Right lobe of liver (tissue), 6 donors: Measurements from ENCODE around the gene FADS2. TPM values are rescaled to one million over a fixed set of nuclear protein-coding genes. Genes with fewer than 3 reads are reported as not detected.

Experiments used
- ATAC-seq, 4 donors: fragments of 200-7000 bp; cut with Tn5 transposase; one replicate each; pipeline ENCODE4 v1.9.1; 2020; ENCODE audit warnings: mild to moderate bottlenecking in 4 of 4, moderate library complexity in 4 of 4
- DNase-seq, 3 donors: peaks; one replicate each; pipeline ENCODE4 v3.0.0-alpha.2; 2020
- H3K27ac ChIP-seq, 3 donors: fragments of 200-600 bp; one replicate each; pipeline ENCODE4 v1.8.0; 2022
- H3K27me3 ChIP-seq, 2 donors: fragments of 200-600 bp; one replicate each; pipeline ENCODE4 v1.8.0; 2022
- H3K36me3 ChIP-seq, 4 donors: fragments of 200-600 bp; sonication (generic) in 1 of 4; one replicate each; pipeline versions ENCODE4 v1.5.1 to v1.8.0; 2017 to 2022; ENCODE audit warnings: control low read depth in 1 of 4
- H3K4me1 ChIP-seq, 4 donors: fragments of 200-600 bp; sonication (generic) in 1 of 4; one replicate each; pipeline versions ENCODE4 v1.5.1 to v1.8.0; 2017 to 2022; ENCODE audit warnings: control low read depth in 1 of 4
- H3K4me3 ChIP-seq, 3 donors: fragments of 200-600 bp; one replicate each; pipeline ENCODE4 v1.8.0; 2022
- H3K9me3 ChIP-seq, 4 donors: fragments of 200-600 bp; sonication (generic) in 1 of 4; one replicate each; pipeline versions ENCODE4 v1.5.1 to v1.8.0; 2017 to 2022; ENCODE audit warnings: control low read depth in 1 of 4
- CTCF ChIP-seq, 4 donors: fragments of 200-600 bp in 3 of 4; fragments of 450-650 bp in 1 of 4; IDR thresholded peaks; one replicate each; pipeline versions ENCODE4 v1.5.1 to v1.8.0; 2016 to 2022; ENCODE audit warnings: antibody characterized with exemption in 4 of 4, mild to moderate bottlenecking in 2 of 4
- POLR2A ChIP-seq: fragments of 450-650 bp; IDR thresholded peaks from one replicate; pipeline ENCODE4 v1.6.1; 2017; ENCODE audit warnings: antibody characterized with exemption, mild to moderate bottlenecking
- WGBS: methylation state at CpG from one replicate; pipeline ENCODE4 v1.1.6; 2018; ENCODE audit warnings: low coverage, low lambda C conversion rate; ENCODE audit not compliant: insufficient coverage; ENCODE audit errors: missing lambda C conversion rate; 5-methylcytosine and 5-hydroxymethylcytosine counted together
- intact Hi-C, 2 donors: fragments of 100-400 bp; cut with DNase I; formaldehyde crosslinking; loops; one replicate each; pipeline versions ENCODE4 v1.11.2 to v1.14.1; 2022
- total RNA-seq, 6 experiments: library from RNA; depleted of rRNA in 2 of 6; stranded (reverse); fragments of >200 nt in 2 of 6; fragmentation: NEBNext Ultra II Directional in 3 of 6; extraction: Animal tissue kit (Norgen Biotek cat#: 25700) in 3 of 6; gene quantifications; one replicate each; pipeline versions ENCODE4 v1.1.0 to v1.2.4, GENCODE V29; 2016 to 2023
- donor health status: DM: no; HTN: yes; CAD: no.
- donor health status: DM: no; HTN: no; CAD: no.
- donor health status: DM: no; HTN: no; CAD: no.
- donor health status: DM: no; HTN: yes; CAD: no.
- donor health status: DM: no; HTN: yes; CAD: no.

FADS2 gene
- total RNA-seq, 6 experiments from 2014 or later, result 4.2 to 166 (median 110) TPM

DNA sequence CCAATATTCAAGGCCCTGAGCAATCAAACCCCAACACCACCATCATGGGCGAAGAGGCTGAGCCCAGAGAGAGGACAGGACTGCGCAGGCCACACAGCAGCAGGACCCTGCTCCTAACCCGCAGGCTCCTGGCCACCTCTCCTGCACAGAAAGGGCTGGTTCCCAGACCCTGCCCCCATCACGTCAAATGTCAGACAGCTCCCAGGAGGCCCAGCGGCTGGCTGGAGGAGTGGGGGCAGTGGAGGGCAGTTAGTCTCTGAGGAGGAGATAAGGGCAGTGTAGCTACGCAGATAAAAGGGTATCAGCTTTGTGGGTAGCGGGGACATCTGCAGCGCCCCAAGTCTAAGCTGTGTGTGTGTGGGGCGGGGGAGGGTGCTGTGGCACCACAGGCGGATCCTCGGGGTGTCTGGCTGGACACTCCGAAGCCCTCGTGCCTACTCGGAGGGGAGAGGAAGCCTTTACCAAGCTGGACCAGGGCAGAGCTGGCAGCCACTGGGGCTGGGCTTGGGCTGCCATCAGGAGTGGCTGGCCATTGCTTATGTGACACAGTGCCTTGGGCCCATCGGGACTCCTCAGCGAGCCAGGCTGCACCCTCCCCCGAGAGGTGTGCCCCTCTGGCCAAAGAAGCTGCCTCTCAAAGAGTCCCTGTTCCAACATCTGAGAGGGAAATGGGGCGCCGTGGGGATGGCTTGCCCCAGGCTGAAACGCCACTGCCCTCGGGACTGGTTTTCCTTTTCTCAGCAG lies 41.8 kb downstream of the FADS2 start:
- peaks cover 0 to 4% (median 0%) of the 10 kb centered on the region in 4 donors for H3K36me3 ChIP-seq
- TF ChIP-seq CTCF (IDR thresholded peaks at IDR 0.05), result no peak
- no peak for TF ChIP-seq POLR2A
- ATAC-seq, result no peak
- intact Hi-C loops, result no loop called here
- 43% methylated on average over 4 of the region's 21 CpGs for WGBS
- DNase-seq, result no peak
- no peaks in the 10 kb centered on the region for H3K4me1 ChIP-seq
- no peaks in the 10 kb centered on the region for H3K9me3 ChIP-seq
- H3K27ac ChIP-seq, result no peak overlapping the region
- no peak overlapping the region for H3K4me3 ChIP-seq
- no peaks in the 10 kb centered on the region for H3K27me3 ChIP-seq

DNA sequence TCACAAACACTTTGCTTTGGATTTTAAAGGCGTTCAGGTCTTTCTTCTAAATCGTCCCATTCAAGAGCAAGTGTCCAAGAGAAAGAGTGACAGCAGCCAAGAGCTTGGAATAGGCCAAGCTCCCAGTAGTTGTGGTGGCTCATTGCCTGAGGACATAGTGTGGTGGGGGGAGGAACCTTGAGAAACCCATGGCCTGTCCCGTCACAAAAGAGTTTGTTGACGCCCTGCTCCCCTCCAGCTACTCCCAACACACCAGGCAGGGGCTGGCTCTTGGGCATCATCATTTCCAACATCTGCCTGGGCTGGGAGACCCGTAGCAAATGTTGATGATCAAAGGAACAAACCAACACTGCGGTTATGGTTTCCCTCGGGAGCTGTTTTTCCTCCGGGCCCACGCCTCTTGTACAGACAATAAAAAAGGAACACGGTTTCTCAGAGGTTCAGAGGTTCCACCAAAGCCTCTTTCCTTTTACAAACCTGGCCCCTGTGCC lies 42.5 kb downstream of the FADS2 start:
- Histone ChIP-seq H3K9me3 (no peaks in the 10 kb centered on the region), H3K4me3 (no peak overlapping the region), H3K27ac (no peak overlapping the region), H3K27me3 (no peaks in the 10 kb centered on the region), H3K36me3 (no peaks in the 10 kb centered on the region), H3K4me1 (no peaks in the 10 kb centered on the region)
- 52% methylated on average over 9 of the region's 10 CpGs for WGBS
- intact Hi-C loops, result no loop called here
- no peak for TF ChIP-seq CTCF (IDR thresholded peaks at IDR 0.05)
- no peak for TF ChIP-seq POLR2A
- ATAC-seq (no peak), DNase-seq (no peak)

- H3K27me3 ChIP-seq, result no peaks in the 10 kb centered on the region
- H3K4me3 ChIP-seq, result no peak overlapping the region
- no peaks in the 10 kb centered on the region for H3K4me1 ChIP-seq
- peak; percentile 68 to 80 (median 75) for TF ChIP-seq CTCF (IDR thresholded peaks at IDR 0.05)
- no peak for TF ChIP-seq POLR2A
- DNase-seq, result peak; percentile 64 to 77 (median 75)
- H3K36me3 ChIP-seq, result no peaks in the 10 kb centered on the region
- intact Hi-C loops, result no loop called here
- H3K27ac ChIP-seq, result no peak overlapping the region
- ATAC-seq, result peak; percentile 82 to 94 (median 88)
- WGBS, result 14% methylated on average over 7 of the region's 24 CpGs
- no peaks in the 10 kb centered on the region for H3K9me3 ChIP-seq
Measured at GRCh38 chr11:61871158-61871597, 43.1 kb downstream of the FADS2 start.

- Histone ChIP-seq H3K36me3 (no peaks in the 10 kb centered on the region), H3K4me3 (no peak overlapping the region), H3K4me1 (no peaks in the 10 kb centered on the region), H3K9me3 (no peaks in the 10 kb centered on the region), H3K27ac (no peak overlapping the region), H3K27me3 (no peaks in the 10 kb centered on the region)
- 50% methylated on average over 2 of the region's 20 CpGs for WGBS
- ATAC-seq (no peak), DNase-seq (no peak)
- intact Hi-C loops, result no loop called here
- TF ChIP-seq POLR2A (no peak), CTCF (IDR thresholded peaks at IDR 0.05) (no peak)
Measured at GRCh38 chr11:61872935-61873565, 45.0 kb downstream of the FADS2 start.
